GM19238 (cell line): ENCODE measurements around the gene DAB1.

ENCODE experiments used
- DNase-seq: peaks from one replicate; pipeline ENCODE4 v3.0.0; 2011; ENCODE audit warnings: low spot score; ENCODE audit not compliant: insufficient read length

The DAB1 gene

GRCh38 chr1:57423656-57424211 is at the start of gene DAB1:
Gene DAB1, minus strand, starts transcription at chr1:57424060. Its CDS starts 133,030 bp downstream, at chr1:57291030.
- no peak for DNase-seq

GRCh38 chr1:57473448-57473847 is 49.6 kb upstream of the DAB1 start:
- DNase-seq, result no peak

GRCh38 chr1:57471995-57472394 is 48.1 kb upstream of the DAB1 start:
- no peak for DNase-seq

DNA sequence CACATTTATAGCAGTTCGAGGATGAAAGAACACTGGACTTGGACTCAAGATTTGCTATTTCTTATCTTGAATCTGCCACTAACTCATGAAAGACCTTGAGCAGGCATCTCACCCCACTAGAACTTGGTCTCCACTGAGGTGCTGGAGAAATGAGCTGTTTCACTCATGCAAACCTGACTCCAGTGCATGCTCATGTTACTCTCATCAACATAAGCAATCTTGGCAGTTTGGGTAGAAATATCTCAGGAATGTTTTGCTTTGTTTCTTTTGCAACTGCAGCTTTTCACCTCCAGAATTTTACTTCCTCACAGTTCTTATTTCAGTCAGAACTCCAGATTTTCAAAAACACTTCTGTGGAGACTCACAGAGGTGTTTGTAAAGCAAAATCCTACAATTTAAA is 46.2 kb upstream of the DAB1 start:
- no peak for DNase-seq

- no peak for DNase-seq
These were observed 45.0 kb upstream of the DAB1 start for GRCh38 chr1:57468641-57469523.

GRCh38 chr1:57467830-57468229 is 44.0 kb upstream of the DAB1 start:
- DNase-seq, result no peak

DNA sequence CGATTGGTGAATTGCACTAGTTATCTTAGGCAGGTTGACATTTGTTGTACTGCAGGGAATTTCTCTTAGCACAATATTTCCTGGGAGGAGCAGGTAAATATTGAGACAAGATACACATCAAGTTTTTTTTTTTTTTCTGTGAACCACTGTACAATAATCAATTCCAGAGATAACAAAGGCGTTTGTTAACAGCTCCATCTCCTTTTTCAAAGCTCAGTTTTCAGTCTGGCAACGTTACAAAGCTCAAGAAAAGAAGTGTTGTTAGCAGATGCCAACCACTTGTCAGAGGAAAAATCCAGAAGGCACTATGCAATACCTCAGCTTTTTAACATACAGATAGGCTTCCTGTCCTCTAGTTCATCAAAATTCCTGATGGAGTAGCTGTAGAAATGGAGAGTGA is 40.9 kb upstream of the DAB1 start:
- DNase-seq, result no peak

DNA sequence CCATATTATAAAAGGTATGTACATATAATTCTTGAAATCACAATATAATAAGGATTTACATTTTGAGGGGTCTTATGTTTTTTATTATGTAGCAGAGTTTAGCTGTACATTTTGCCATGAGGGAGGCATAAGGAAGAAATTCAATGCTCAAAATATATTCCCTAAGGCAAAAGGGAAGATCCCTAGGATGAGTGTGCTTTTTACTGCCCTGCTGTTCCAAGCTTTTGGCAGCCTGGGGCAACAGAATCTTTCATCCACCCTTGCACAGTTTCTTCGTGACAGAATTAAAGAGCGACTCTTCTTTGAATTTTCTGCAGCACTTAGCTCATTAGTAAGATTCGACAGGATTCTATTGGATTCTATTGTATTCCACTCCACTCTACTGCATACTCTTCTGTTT is 39.5 kb upstream of the DAB1 start:
- no peak for DNase-seq

GRCh38 chr1:57461405-57461804 is 37.5 kb upstream of the DAB1 start:
- DNase-seq, result no peak

DNA sequence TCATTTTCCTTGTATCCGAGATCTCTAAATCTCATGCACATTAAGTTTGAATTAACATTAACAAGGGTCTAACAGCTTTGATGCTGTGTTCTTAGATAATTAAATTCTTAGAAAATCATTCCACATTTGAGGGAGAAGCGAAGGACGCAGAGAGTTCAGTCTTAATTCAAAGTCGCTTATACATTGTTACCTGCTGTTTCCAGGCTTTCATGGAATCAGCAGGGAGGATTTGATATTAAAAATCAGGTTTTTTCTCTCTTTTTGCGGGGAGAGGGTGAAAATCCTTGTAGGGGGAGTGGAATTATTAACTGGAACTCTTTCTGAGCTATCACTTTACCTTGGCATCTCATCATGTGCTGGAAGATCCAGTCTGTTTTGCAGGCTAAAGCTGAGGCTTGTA is 27.7 kb upstream of the DAB1 start:
- DNase-seq, result no peak

GRCh38 chr1:57450981-57451380 is 27.1 kb upstream of the DAB1 start:
- no peak for DNase-seq

DNA sequence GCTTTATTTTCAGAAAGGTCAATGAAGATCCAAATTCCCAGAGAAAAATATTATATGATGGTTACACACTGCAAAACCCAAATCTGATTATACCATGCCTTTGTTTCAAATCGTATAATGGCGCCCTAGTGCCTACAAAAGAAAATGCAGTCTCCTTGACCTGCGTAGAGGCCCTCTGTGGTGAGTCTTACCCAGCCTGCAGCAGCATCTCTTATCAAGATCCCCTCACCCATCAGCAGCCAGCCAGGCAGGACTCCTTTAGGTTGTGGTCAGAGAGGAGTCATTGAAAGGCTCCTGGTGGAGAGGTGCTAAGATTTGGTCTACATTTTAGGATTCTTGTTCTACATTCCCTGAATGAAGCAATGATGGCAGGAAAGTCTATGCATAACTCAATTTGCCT is 23.7 kb upstream of the DAB1 start:
- no peak for DNase-seq

DNA sequence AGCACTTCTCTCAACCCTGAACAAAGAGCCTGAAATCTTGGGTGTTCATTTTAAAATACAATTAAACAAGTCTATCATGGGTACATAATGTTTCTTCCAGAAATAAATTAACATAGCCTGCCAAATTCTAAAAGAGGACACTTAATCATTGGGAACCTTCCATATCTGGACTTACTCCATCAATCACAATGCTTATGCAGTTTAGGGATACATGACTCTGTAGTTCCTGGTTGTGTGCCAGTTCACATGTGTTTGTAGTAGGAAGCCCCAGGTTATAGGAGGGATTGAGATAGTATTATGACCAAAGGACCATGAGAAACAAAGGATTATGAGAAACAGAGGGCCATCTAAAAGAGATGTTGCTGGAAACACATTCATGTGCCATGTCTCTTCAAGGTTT is 19.1 kb upstream of the DAB1 start:
- no peak for DNase-seq

- DNase-seq, result no peak
These were observed 16.2 kb upstream of the DAB1 start for GRCh38 chr1:57440096-57440495.

- no peak for DNase-seq
These were observed 7.5 kb upstream of the DAB1 start for GRCh38 chr1:57431400-57431799.

DNA sequence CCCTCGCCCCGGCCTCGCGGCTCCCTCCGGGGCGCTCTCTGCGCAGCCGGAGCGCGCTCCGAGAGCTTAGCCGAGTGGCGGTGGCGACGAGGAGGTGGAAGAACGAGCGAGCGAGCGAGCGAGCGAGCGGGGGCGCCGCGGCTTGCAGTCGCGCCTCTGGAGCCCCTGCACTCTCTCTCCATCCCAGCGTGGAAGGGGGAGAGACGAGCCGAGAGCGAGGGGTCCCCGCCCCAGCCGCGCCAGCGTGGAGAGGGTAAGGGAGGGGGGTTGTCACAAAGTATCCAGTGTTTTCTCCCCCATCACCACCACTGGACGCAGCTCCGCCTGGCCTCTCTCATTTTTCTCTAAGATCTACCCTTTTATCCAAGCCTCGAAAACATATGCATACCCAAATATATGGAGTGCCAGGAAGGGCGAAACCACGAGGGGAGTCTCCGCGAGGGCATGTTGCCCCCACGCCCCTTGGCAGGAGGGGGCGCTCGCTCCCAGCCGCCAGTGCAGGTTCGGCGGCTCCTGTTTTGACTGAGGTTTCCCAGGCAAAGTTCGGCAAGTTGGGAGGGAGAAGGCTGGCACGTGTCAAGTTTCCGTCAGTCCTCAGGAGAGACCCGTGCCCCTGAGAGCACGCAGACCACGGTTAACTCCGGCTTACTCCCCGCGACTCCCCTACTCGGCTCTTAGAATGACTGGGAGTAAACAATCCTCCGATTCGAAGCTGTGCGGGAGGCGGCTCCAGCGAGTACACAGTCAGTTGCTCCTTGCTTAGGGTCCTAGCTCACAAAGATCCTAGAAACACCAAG is 569 bp upstream of the DAB1 start:
- no peak for DNase-seq

DNA sequence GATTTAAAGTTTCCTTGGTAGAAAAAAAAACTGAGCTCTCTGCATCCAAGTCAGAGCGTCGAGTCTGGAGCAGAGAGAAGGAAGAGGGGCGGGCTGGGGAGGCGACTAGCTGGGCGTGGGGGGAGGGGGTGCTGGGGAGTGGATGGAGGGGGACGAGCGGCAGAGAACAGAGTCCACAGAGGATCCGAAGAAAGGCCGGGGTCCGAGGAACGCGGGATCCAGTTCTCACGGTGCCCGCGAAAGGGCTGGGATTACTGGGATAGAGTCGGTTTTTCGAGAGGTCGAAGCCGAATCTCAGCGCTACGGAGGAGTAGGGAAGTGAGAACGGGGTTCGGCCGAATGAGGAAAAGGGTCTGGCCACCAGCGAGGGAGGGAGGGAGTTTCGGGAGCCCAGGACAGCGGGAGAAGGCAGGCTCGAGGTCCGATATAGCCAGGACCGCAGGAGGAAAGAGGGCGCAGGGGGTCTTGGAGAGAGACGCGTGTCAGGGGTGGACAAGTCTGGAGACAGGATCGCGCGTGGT is 665 bp downstream of the DAB1 start:
- no peak for DNase-seq

DNA sequence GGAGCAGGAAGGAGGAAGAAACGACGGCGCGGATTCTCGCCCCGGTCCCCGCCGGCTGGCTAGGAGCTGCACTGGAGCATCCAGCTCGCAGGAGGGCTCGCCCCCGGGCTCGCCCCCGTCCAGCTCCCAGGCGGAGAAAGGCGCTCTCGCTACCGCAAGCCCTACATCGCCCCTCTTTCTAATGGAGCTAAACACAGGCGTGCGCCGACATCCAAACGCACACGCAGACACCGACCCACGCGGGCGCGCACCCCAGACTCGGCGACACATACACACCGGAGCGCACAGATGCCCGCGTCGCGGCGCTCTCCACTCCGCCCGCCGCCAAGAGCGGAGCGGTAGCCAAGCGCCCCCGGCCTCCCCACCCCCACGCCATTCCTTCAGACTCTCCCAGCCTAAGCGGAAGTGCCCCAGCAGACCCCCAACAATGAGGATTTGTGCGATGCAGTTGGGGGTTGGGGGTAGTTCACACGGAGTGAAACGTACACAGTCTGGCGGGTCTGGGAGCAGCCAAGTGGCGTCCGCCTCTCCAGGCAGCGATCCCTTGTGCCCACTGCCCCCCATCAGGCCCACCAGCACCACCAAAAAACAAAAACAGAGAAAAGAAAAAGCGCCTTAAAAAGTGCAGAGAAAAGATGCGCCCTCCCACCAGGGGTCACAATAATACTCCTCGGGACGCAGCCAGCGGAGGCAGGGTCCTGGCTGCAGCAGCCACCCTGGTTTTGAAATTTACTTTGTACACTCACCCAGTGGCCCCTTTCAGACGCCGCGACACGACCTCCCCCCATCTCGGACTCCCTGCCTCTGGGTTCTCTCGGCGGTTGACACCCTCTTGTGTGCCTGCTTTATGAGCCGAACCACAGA is 1.4 kb downstream of the DAB1 start:
- no peak for DNase-seq

GRCh38 chr1:57421806-57422205 is 2.1 kb downstream of the DAB1 start:
- DNase-seq, result no peak

GRCh38 chr1:57420981-57421785 is 2.7 kb downstream of the DAB1 start:
- DNase-seq, result no peak
